GM23338 (cell line): ENCODE results near the gene OR4D5.

Experiments
- CTCF ChIP-seq, 2 experiments: fragments of 200-600 bp in 1 of 2; sonication (generic) in 1 of 2; conservative IDR thresholded peaks; 2 replicates each; pipeline versions ENCODE4 v1.5.1 to v1.6.1; 2016 to 2017; ENCODE audit warnings: antibody characterized with exemption in 2 of 2, low read depth in 2 of 2, mild to moderate bottlenecking in 2 of 2, moderate library complexity in 1 of 2
- EZH2 ChIP-seq: fragments of 200-600 bp; sonication (generic); IDR thresholded peaks from one replicate; pipeline ENCODE4 v1.8.0; 2017; ENCODE audit warnings: antibody characterized with exemption, mild to moderate bottlenecking, low read depth; ENCODE audit not compliant: unreplicated experiment
- EZH2phosphoT487 ChIP-seq: fragments of 200-600 bp; sonication (generic); IDR thresholded peaks from one replicate; pipeline ENCODE4 v1.8.1; 2018; ENCODE audit warnings: antibody characterized with exemption; ENCODE audit not compliant: unreplicated experiment
- POLR2AphosphoS5 ChIP-seq: IDR thresholded peaks from 2 replicates; pipeline ENCODE4 v1.6.1; 2016; ENCODE audit warnings: antibody characterized with exemption, low read depth
- REST ChIP-seq: IDR thresholded peaks from one replicate; pipeline ENCODE4 v1.6.1; 2018; ENCODE audit warnings: antibody characterized with exemption; ENCODE audit not compliant: unreplicated experiment
- ZNF331 ChIP-seq: fragments of 250-450 bp; sonication (Bioruptor Pico); IDR thresholded peaks from 2 replicates; pipeline ENCODE4 v1.5.0; 2020; ENCODE audit warnings: low read depth, mild to moderate bottlenecking, moderate library complexity

GRCh38 chr11:123904932-123905331 lies 34.5 kb upstream of the OR4D5 start:
- TF ChIP-seq EZH2phosphoT487 (no peak), CTCF (conservative IDR thresholded peaks at IDR 0.05; ENCODE audit: low read depth in 2 of 2) (no peak), REST (no peak), EZH2 (no peak), POLR2AphosphoS5 (no peak), ZNF331 (CRISPR knock-in tag) (no peak)
